GM06990 (cell line): Measurements from ENCODE around the gene SSR1.
"Not testable (repeated sequence)": the region's sequence is repeated elsewhere in the genome, so short reads cannot be mapped to it uniquely, and the experiment has no call there.

ENCODE experiments used
- DNase-seq: peaks from one replicate; pipeline ENCODE4 v3.0.0-alpha.2; 2011; ENCODE audit not compliant: insufficient read length; ENCODE audit errors: extremely low read depth
- H3K27me3 ChIP-seq: replicated peaks from 2 replicates; pipeline ENCODE4 v1.6.0; 2011; ENCODE audit warnings: low read length; ENCODE audit not compliant: control insufficient read depth, insufficient read depth
- H3K36me3 ChIP-seq: 2 replicates; pipeline ENCODE4 v1.5.1; 2011; ENCODE audit warnings: low read length; ENCODE audit not compliant: control insufficient read depth, insufficient read depth
- H3K4me3 ChIP-seq: replicated peaks from 2 replicates; pipeline ENCODE4 v1.5.1; 2011; ENCODE audit warnings: low read depth, mild to moderate bottlenecking, control low read depth, low read length
- CTCF ChIP-seq: IDR thresholded peaks from 2 replicates; pipeline ENCODE4 v1.5.1; 2011; ENCODE audit warnings: low read length, control low read depth, mild to moderate bottlenecking, inconsistent platforms; ENCODE audit not compliant: insufficient read depth, poor library complexity, severe bottlenecking

SSR1 gene

GRCh38 chr6:7332090-7332745 is 19.2 kb upstream of the SSR1 start:
- H3K27me3 ChIP-seq: no peaks in the 10 kb centered on the region
- TF ChIP-seq CTCF: no peak
- H3K4me3 ChIP-seq: no peak overlapping the region
- no peaks in the 10 kb centered on the region for H3K36me3 ChIP-seq
- DNase-seq: no peak

- Histone ChIP-seq H3K4me3 (no peak overlapping the region), H3K27me3 (no peaks in the 10 kb centered on the region), H3K36me3 (no peaks in the 10 kb centered on the region)
- DNase-seq: no peak
- TF ChIP-seq CTCF: no peak
Measured at GRCh38 chr6:7331452-7331851, 18.5 kb upstream of the SSR1 start.

- H3K36me3 ChIP-seq: no peaks in the 10 kb centered on the region
- H3K27me3 ChIP-seq: no peaks in the 10 kb centered on the region
- H3K4me3 ChIP-seq: no peak overlapping the region
- no peak for TF ChIP-seq CTCF
- DNase-seq: no peak
Measured at GRCh38 chr6:7328243-7328642, 15.2 kb upstream of the SSR1 start.

GRCh38 chr6:7325750-7326149 is 12.8 kb upstream of the SSR1 start:
- no peak for TF ChIP-seq CTCF
- no peaks in the 10 kb centered on the region for H3K36me3 ChIP-seq
- no peaks in the 10 kb centered on the region for H3K27me3 ChIP-seq
- no peak overlapping the region for H3K4me3 ChIP-seq
- no peak for DNase-seq

- no peak for TF ChIP-seq CTCF
- Histone ChIP-seq H3K27me3 (no peaks in the 10 kb centered on the region), H3K4me3 (no peak overlapping the region), H3K36me3 (no peaks in the 10 kb centered on the region)
- DNase-seq: no peak
Measured at GRCh38 chr6:7324520-7324919, 11.5 kb upstream of the SSR1 start.

- H3K27me3 ChIP-seq: no peaks in the 10 kb centered on the region
- no peak for TF ChIP-seq CTCF
- H3K4me3 ChIP-seq: no peak overlapping the region
- H3K36me3 ChIP-seq: no peaks in the 10 kb centered on the region
- no peak for DNase-seq
Measured at GRCh38 chr6:7323074-7323473, 10.1 kb upstream of the SSR1 start.

- not testable (repeated sequence) for H3K36me3 ChIP-seq, H3K4me3 ChIP-seq, DNase-seq
Measured at GRCh38 chr6:7321866-7322265, 8.9 kb upstream of the SSR1 start.

GRCh38 chr6:7319406-7319805 is 6.4 kb upstream of the SSR1 start:
- not testable (repeated sequence) for DNase-seq, H3K36me3 ChIP-seq, H3K4me3 ChIP-seq, H3K27me3 ChIP-seq

More at GRCh38 chr6:7321866-7322265, 8.9 kb upstream of the SSR1 start:
- H3K27me3 ChIP-seq: not testable (repeated sequence)
